HG03575 (cell line): ENCODE data around the gene NEK11.

Experiments used
- ATAC-seq: cut with Tn5 transposase; IDR thresholded peaks from one replicate; pipeline ENCODE4 v1.9.1; 2021; ENCODE audit not compliant: unreplicated experiment, insufficient number of reproducible peaks, low FRiP score; ENCODE audit errors: extremely low read depth

Gene NEK11, protein sequence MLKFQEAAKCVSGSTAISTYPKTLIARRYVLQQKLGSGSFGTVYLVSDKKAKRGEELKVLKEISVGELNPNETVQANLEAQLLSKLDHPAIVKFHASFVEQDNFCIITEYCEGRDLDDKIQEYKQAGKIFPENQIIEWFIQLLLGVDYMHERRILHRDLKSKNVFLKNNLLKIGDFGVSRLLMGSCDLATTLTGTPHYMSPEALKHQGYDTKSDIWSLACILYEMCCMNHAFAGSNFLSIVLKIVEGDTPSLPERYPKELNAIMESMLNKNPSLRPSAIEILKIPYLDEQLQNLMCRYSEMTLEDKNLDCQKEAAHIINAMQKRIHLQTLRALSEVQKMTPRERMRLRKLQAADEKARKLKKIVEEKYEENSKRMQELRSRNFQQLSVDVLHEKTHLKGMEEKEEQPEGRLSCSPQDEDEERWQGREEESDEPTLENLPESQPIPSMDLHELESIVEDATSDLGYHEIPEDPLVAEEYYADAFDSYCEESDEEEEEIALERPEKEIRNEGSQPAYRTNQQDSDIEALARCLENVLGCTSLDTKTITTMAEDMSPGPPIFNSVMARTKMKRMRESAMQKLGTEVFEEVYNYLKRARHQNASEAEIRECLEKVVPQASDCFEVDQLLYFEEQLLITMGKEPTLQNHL

GRCh38 chr3:131026321-131027151 is at the start of gene NEK11, which contains the start of gene ASTE1:
Gene NEK11, plus strand, starts transcription at chr3:131026877. Its CDS starts 2,832 bp downstream, at chr3:131029709.
Gene ASTE1, minus strand, starts transcription at chr3:131026825. Its CDS starts 1,519 bp downstream, at chr3:131025306.
- ATAC-seq = peak; percentile 83

- no peak for ATAC-seq
Measured at GRCh38 chr3:130979117-130979516, 47.6 kb upstream of the NEK11 start.

DNA sequence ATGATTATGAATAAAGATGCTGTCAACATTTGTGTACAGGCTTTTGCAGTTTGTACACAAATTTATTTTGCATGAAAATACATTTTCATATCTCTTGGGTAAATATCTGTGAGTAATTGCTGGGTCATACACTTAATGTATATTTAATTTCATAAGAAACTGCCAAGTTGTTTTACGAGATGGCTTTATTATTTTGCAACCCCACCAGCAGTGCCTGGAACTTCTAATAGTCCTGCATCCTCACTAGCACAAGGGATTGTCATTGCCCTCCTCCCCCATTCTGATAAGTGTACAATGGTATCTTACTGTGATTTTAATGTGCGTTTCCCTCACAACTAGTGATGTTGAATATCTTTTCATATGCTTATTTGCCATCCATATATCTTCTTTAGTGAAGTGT is 45.2 kb upstream of the NEK11 start:
- ATAC-seq = no peak

DNA sequence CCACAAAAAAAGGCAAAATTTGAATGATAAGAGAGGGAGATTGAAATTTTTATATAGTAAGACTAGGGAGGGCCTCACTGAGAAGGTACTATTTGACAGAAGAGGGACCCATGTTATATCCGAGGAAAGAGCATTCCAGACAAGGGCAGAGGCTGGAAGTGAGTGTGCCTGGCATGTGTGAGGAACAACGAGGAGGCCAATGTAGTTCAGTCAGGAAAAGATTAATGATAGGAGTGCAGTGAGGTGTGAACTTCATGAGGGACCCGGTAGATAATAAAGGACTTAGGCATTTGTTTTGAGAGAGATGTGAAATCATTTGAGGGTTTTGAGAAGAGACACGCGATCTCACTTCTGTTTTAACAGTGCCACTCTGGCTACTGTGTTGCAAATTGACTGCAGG is 36.4 kb upstream of the NEK11 start:
- no peak for ATAC-seq

DNA sequence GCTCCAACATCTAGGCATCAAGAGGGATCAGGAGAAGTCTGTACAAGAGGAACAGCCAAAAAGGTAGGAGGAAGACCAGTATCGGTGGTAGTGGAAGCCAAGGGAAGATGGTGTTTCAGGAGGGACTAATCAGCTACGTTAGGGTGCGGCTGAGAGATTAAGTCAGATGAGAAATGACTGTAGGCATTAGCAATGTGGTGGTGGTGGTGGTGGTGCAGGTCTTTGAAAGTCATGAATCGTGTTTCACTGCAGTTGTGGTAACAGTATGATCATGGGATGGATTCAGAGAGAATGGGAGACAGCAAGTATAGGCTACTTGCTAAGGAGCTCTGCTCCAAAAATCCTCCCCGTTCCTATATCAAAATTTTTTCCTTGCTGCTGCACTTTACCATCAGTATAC is 35.6 kb upstream of the NEK11 start:
- ATAC-seq = no peak

DNA sequence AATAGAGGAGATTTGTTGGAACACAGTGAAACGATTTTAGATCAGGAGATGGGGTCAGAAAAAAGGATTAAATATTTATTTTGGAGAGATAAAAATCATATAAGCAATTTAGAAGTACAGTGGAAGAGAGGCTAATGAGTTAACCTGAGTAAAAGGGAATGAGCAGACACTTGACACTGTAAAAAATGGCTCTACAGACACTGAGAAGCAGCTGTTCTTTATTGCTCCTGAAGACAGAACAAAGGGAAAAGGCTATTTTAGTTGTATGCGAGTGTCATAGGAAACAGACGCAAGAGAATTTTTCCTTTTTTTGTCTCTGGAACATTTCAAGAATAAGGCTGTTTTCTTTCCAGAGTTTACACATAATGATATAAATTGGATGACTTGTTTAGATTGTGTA is 34.3 kb upstream of the NEK11 start:
- no peak for ATAC-seq

DNA sequence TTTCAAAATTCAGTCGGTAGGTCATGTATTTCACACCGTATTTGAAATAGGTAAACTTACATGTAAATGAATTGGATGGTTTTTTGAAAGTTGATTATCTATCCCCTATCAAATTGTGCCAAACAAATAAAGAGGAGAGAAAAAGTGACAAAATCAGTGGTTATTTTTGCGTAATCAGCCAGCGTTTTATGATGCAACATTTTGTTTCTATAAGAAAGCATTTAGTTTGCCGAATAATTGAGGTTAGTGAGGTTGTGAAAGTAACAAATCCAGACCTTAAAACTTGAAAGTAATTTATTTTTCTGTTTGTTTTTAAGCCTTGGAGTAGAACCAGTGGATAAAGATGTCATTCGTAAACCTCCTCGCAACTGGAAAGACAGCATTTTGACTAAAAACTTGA is 29.4 kb upstream of the NEK11 start:
- no peak for ATAC-seq

DNA sequence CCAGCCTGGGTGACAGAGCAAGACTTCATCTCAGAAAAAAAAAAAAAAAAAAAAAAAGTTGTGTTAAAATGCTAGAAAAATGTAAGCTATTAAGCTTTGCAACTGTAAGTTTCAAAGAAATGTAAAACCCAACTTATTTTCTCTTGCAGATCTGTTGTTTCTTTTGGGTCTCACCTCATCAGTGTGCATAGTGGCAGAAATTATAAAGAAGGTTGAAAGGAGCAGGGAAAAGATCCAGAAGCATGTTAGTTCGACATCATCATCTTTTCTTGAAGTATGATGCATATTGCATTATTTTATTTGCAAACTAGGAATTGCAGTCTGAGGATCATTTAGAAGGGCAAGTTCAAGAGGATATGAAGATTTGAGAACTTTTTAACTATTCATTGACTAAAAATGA is 25.6 kb upstream of the NEK11 start:
- no peak for ATAC-seq

DNA sequence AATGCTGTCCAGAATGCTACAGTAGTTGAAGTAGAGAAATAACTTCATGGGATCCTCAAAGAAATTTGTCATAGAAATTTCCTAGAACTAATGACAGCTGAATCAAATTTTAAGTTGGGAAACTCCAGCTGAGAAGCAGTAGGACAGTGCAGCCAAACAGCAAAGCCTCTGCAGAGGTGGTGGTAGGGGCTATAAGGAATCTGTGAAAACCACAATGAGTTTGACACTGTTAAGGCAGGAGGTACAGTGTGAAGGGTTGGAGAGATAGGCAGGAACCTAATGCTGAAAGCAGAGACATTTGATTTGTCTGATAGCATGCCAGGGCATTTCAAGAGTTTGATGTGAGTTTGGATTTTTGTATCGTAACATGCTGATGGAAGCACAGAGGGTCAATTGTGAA is 22.1 kb upstream of the NEK11 start:
- ATAC-seq = no peak

- ATAC-seq = no peak
Measured at GRCh38 chr3:131007256-131007655, 19.4 kb upstream of the NEK11 start.

GRCh38 chr3:131007782-131008181 is 18.9 kb upstream of the NEK11 start:
- ATAC-seq = no peak

DNA sequence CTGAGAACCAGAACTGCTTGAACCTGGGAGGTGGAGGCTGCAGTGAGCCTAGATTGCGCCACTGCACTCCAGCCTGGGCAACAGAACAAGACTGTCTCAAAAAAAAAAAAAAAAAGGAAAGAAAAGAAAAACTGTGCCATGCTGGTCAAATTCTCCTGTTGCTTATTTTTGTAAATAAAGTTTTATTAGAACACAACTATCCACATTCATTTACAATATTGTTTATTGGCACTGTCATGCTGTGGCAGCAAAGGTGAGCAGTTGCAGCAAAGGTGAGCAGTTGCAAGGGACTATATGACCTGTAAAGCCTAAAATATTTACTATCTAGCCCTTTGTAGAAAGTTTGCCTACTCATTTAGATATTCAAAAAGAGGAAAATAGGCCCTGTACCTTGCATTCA is 18.4 kb upstream of the NEK11 start:
- ATAC-seq = no peak

GRCh38 chr3:131009698-131010097 is 17.0 kb upstream of the NEK11 start:
- no peak for ATAC-seq

GRCh38 chr3:131018970-131019369 is 7.7 kb upstream of the NEK11 start:
- ATAC-seq = no peak

- ATAC-seq = no peak
Measured at GRCh38 chr3:131020122-131020693, 6.5 kb upstream of the NEK11 start.

- ATAC-seq = no peak
Measured at GRCh38 chr3:131025539-131025938, 1.1 kb upstream of the NEK11 start.

DNA sequence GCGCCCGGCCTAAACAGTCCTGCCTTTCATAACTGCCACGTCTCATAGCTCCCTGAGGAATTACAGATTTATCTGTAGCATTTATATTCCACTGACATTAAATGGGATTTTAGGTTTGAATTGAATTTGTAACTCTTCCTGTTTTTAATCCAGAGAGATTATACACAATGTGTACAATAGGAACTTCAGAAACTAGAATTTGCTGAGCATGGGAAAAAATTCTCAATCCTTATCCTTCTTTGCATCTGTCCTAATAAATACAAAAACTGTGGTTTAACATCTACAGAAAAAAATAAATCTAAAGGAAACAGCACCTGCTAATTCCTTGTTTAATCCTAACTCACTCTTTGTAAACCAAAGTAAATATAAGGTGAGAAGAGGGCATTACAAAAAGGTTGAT is 2.2 kb downstream of the NEK11 start:
- ATAC-seq = no peak

- no peak for ATAC-seq
Measured at GRCh38 chr3:131031660-131032059, 5.0 kb downstream of the NEK11 start.

DNA sequence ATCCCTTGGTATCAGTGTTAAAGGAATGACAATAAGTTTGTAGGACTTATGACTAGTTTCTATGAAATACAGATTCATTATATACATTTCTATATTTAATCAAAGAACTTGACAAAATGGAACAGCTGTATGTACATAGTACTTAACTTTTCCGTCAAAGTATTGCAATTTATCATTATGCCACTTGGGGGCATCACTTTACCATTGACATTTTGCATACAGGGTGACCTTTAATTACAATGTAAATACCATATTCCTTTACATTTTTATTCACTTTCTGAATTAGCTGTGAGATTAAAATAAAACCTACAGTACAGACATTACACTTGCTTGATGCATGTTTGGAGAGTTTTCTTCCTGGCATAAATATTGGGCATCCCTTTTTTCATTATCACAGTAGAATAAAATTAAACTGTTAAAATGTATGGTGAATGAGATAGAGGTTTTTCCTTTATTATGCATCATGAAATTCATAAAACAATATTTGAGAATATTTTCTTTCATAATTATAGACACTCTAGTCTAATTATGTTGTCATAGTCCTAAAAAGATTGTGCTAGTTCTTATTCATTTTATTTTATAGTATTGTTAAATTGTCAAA is 6.9 kb downstream of the NEK11 start:
- peak; percentile 67 for ATAC-seq
